Liver (tissue), 9 donors: Measurements from ENCODE around the gene FOSL2. TPM values are rescaled to one million over a fixed set of nuclear protein-coding genes. Genes with fewer than 3 reads are reported as not detected.

Experiments used
- DNase-seq: peaks from one replicate; pipeline ENCODE4 v3.0.0-alpha.2; 2017; ENCODE audit warnings: low spot score
- H3K27ac ChIP-seq, 2 donors: one replicate each; pipeline ENCODE4 v1.7.0; 2013; ENCODE audit warnings: inconsistent platforms in 2 of 2, low read length in 2 of 2, control low read depth in 1 of 2, low read depth in 1 of 2, mild to moderate bottlenecking in 1 of 2
- H3K27me3 ChIP-seq, 4 donors: one replicate each; pipeline versions ENCODE4 v1.6.1 to v1.7.0; 2013; ENCODE audit warnings: low read length in 3 of 4, inconsistent platforms in 1 of 4, mild to moderate bottlenecking in 1 of 4, moderate library complexity in 1 of 4; ENCODE audit not compliant: control insufficient read depth in 4 of 4, insufficient read depth in 4 of 4
- H3K36me3 ChIP-seq, 4 donors: one replicate each; pipeline versions ENCODE4 v1.6.1 to v1.7.0; 2013; ENCODE audit warnings: low read length in 3 of 4, mild to moderate bottlenecking in 3 of 4, low read depth in 1 of 4, moderate library complexity in 1 of 4; ENCODE audit not compliant: control insufficient read depth in 4 of 4, insufficient read depth in 3 of 4
- H3K4me1 ChIP-seq, 4 donors: one replicate each; pipeline versions ENCODE4 v1.6.1 to v1.7.0; 2013; ENCODE audit warnings: low read length in 3 of 4, mild to moderate bottlenecking in 3 of 4, moderate library complexity in 1 of 4; ENCODE audit not compliant: control insufficient read depth in 4 of 4, insufficient read depth in 4 of 4
- H3K4me3 ChIP-seq, 3 donors: one replicate each; pipeline versions ENCODE4 v1.6.1 to v1.7.0; 2013; ENCODE audit warnings: low read length in 3 of 3, control low read depth in 1 of 3, low read depth in 1 of 3, mild to moderate bottlenecking in 1 of 3
- H3K9ac ChIP-seq, 2 donors: one replicate each; pipeline ENCODE4 v1.7.0; 2013; ENCODE audit warnings: low read length in 2 of 2, mild to moderate bottlenecking in 2 of 2, moderate library complexity in 2 of 2, control low read depth in 1 of 2, low read depth in 1 of 2
- H3K9me3 ChIP-seq, 4 donors: one replicate each; pipeline versions ENCODE4 v1.6.1 to v1.7.0; 2013; ENCODE audit warnings: low read length in 3 of 4; ENCODE audit not compliant: control insufficient read depth in 4 of 4
- CTCF ChIP-seq: fragments of 150-350 bp; IDR thresholded peaks from 2 replicates; pipeline ENCODE4 v1.5.1; 2017; ENCODE audit warnings: improper control_type of control experiment, low read depth, low read length; ENCODE audit not compliant: missing input control
- EGR1 ChIP-seq, 2 donors: IDR thresholded peaks; 2 replicates each; pipeline ENCODE4 v1.6.1; 2016 to 2018; ENCODE audit warnings: antibody characterized with exemption in 2 of 2, low read depth in 2 of 2
- FOXA2 ChIP-seq: IDR thresholded peaks from 2 replicates; pipeline ENCODE4 v1.6.1; 2016; ENCODE audit warnings: antibody characterized with exemption
- HNF4A ChIP-seq, 2 donors: conservative IDR thresholded peaks; 2 replicates each; pipeline ENCODE4 v1.6.1; 2016; ENCODE audit warnings: antibody characterized with exemption in 2 of 2, mild to moderate bottlenecking in 2 of 2
- HNF4G ChIP-seq: IDR thresholded peaks from 2 replicates; pipeline ENCODE4 v1.6.1; 2016; ENCODE audit warnings: antibody characterized with exemption
- JUND ChIP-seq, 2 donors: IDR thresholded peaks; 2 replicates each; pipeline ENCODE4 v1.6.1; 2016; ENCODE audit warnings: antibody characterized with exemption in 2 of 2
- MAX ChIP-seq: IDR thresholded peaks from 2 replicates; pipeline ENCODE4 v1.6.1; 2016; ENCODE audit warnings: antibody characterized with exemption
- NR2F2 ChIP-seq: IDR thresholded peaks from 2 replicates; pipeline ENCODE4 v1.6.1; 2016; ENCODE audit warnings: antibody characterized with exemption
- RAD21 ChIP-seq, 2 donors: IDR thresholded peaks; 2 replicates each; pipeline ENCODE4 v1.6.1; 2016; ENCODE audit warnings: antibody characterized with exemption in 2 of 2, mild to moderate bottlenecking in 2 of 2
- REST ChIP-seq: IDR thresholded peaks from 2 replicates; pipeline ENCODE4 v1.6.1; 2016; ENCODE audit warnings: antibody characterized with exemption, mild to moderate bottlenecking
- RXRA ChIP-seq, 2 donors: IDR thresholded peaks; 2 replicates each; pipeline ENCODE4 v1.6.1; 2017 to 2018; ENCODE audit warnings: antibody characterized with exemption in 2 of 2, mild to moderate bottlenecking in 1 of 2
- SP1 ChIP-seq: IDR thresholded peaks from 2 replicates; pipeline ENCODE4 v1.6.1; 2018; ENCODE audit warnings: antibody characterized with exemption, mild to moderate bottlenecking
- TAF1 ChIP-seq: conservative IDR thresholded peaks from 2 replicates; pipeline ENCODE4 v1.6.1; 2016; ENCODE audit warnings: antibody characterized with exemption, mild to moderate bottlenecking
- YY1 ChIP-seq: IDR thresholded peaks from 2 replicates; pipeline ENCODE4 v1.6.1; 2016; ENCODE audit warnings: antibody characterized with exemption, mild to moderate bottlenecking
- ZBTB33 ChIP-seq: IDR thresholded peaks from 2 replicates; pipeline ENCODE4 v1.6.1; 2016; ENCODE audit warnings: antibody characterized with exemption
- WGBS: extraction: QIAGEN DNeasy Blood & Tissue Kit; methylation state at CpG from one replicate; pipeline ENCODE4 v1.1.7; 2013; 5-methylcytosine and 5-hydroxymethylcytosine counted together
- polyA plus RNA-seq, 2 donors: library from polyadenylated mRNA; stranded (reverse) in 1 of 2; unstranded in 1 of 2; fragments of 200-250 nt in 1 of 2; fragments of >200 nt in 1 of 2; fragmentation: Nextera tagmentation in 1 of 2; extraction: Ambion mirVana in 1 of 2; gene quantifications; one replicate each; pipeline versions ENCODE4 v1.2.1 to v1.2.3, GENCODE V29; 2013 to 2015
- total RNA-seq, 2 donors: library from RNA; depleted of rRNA; stranded (reverse); fragments of >200 nt; gene quantifications; one replicate each; pipeline ENCODE4 v1.2.3, GENCODE V29; 2014
- donor health status: healthy.
- donor health status: healthy.
- donor health status: healthy.
- donor health status: healthy.
- donor health status: healthy.

FOSL2 gene
- total and polyA plus RNA-seq, 4 donors = 1.9 to 10.7 (median 2.6) TPM

GRCh38 chr2:28439763-28440162 lies 47.1 kb downstream of the FOSL2 start:
- TF ChIP-seq YY1 (no peak), CTCF (no peak), RXRA (IDR thresholded peaks at IDR 0.05) (no peak), EGR1 (IDR thresholded peaks at IDR 0.05; ENCODE audit: low read depth in 2 of 2) (no peak)
- Histone ChIP-seq H3K27ac (no peak overlapping the region), H3K36me3 (no peaks in the 10 kb centered on the region), H3K4me3 (no peak overlapping the region), H3K27me3 (no peaks in the 10 kb centered on the region), H3K9me3 (no peaks in the 10 kb centered on the region), H3K9ac (no peak overlapping the region), H3K4me1 (peaks cover 0 to 5% (median 0%) of the 10 kb centered on the region in 4 donors)
- DNase-seq = no peak
- 97% methylated on average over 14 of the region's 14 CpGs for WGBS

- TF ChIP-seq EGR1 (IDR thresholded peaks at IDR 0.05; ENCODE audit: low read depth in 2 of 2) (no peak), ZBTB33 (no peak), RAD21 (IDR thresholded peaks at IDR 0.05) (no peak), YY1 (no peak), REST (no peak), FOXA2 (no peak), SP1 (no peak), TAF1 (no peak), NR2F2 (no peak), MAX (no peak), JUND (IDR thresholded peaks at IDR 0.05) (no peak), HNF4G (no peak), HNF4A (conservative IDR thresholded peaks at IDR 0.05) (no peak), RXRA (IDR thresholded peaks at IDR 0.05) (no peak)
- H3K27me3 ChIP-seq = no peaks in the 10 kb centered on the region
- no peaks in the 10 kb centered on the region for H3K4me1 ChIP-seq
- no peak overlapping the region for H3K27ac ChIP-seq
- H3K36me3 ChIP-seq = no peaks in the 10 kb centered on the region
- no peak for DNase-seq
- H3K9me3 ChIP-seq = no peaks in the 10 kb centered on the region
- no peak overlapping the region for H3K4me3 ChIP-seq
- 71% methylated on average over 3 of the region's 3 CpGs for WGBS
- no peak overlapping the region for H3K9ac ChIP-seq
Observed at GRCh38 chr2:28442328-28442727, 49.7 kb downstream of the FOSL2 start.
